AG20443 (cell line): ENCODE data around the gene RAD51B.
"Not testable (repeated sequence)": the region's sequence is repeated elsewhere in the genome, so short reads cannot be mapped to it uniquely, and the experiment has no call there.

ENCODE experiments used
- DNase-seq: peaks from one replicate; pipeline ENCODE4 v3.0.0; 2012; ENCODE audit warnings: low spot score, mixed read lengths

Gene RAD51B

DNA sequence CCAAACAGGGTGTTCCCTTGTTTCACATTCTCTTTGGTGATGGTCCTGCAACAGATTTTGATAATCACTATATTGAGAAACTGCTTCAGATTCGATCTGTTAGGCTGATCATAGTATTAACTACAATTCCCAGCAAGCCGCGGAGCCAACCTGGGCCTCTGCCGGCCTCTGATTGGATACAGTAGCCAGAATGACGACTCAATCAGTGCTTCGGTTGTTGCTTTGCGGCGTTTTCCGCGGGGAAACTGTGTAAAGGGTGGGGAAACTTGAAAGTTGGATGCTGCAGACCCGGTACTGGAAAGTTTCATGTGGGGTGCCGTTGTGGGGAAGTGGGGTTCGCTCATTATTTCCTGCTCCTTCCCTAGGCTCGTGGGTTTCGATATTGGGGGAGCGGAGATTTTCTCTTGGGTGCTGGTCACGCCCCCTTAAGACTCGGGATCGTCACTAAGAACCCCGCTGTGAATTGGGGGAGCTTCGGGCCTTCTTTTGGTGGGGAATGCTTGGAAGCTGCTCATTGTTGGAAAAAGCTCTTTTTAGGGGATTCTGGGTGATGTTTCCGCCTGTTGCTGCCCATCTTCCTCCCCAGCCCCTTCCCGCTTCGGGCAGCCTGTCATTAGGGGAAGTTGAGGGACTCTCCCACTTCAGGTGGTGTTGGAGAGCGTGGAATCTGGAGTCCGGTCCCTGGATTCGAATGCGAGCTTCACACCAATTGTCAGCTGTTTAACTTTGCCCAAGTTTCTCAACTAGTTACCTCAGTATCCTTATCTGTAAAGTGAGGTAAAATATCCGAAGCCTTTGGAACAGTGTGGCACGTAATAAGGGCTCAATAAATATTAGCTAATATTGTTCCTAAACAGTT, at the start of gene RAD51B:
Gene RAD51B, plus strand, starts transcription at position 217 of the 859 bp plus-strand sequence.
- DNase-seq: peak; percentile 93

DNA sequence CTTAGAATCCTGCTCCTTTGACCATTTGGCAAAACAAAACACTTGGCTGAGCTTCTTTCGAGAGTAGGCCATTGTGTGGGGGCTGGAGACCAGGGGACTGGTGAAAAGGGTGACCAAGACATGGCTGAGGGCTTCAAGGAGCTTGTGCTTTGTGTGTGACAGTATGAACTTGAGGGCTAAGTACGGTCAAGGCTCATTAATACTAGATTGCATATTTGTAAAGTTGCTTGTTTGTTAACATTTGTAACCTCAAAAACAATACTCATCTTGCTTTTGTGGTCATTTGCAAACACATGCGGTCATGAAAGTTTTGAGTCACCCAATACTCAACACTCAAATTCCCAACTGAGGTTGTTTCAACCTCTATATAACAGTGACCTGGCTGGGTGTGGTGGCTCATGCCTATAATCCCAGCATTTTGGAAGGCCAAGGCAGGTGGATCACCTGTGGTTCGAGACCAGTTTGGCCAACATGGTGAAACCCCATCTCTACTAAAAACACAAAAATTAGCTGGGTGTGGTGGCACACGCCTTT, 45.7 kb upstream of the RAD51B start:
- DNase-seq: no peak

DNA sequence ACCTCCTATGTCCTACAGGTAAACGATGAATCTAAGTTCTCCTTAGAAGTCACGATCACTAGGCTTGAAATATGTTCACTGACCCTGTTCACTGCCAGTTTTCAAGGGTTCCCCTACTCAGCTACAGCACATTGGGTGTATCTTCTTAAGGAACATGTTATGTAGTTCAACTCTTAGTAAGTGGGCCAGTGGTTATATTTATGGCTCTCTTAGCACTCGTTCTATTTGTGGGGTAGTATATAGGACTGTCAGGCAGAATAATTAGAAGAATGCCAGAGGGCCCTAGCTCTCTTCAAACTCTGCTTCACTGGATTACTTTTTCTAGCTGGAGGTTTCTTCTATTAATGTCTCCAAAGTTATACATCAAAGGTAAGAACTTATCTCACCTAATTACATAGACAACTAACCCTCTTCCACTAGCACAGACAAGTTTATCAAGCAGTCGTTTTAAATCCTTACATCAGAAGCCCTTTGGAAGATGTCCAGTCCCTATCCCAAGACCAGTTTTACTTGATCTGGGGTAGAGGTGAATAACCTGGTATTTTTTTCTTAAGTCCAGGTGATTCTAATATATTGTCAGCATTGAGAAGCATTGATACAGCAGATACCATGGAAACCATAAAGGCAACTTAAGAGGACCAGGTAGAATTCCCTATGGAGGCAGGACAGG, 42.8 kb upstream of the RAD51B start:
- DNase-seq: no peak

DNA sequence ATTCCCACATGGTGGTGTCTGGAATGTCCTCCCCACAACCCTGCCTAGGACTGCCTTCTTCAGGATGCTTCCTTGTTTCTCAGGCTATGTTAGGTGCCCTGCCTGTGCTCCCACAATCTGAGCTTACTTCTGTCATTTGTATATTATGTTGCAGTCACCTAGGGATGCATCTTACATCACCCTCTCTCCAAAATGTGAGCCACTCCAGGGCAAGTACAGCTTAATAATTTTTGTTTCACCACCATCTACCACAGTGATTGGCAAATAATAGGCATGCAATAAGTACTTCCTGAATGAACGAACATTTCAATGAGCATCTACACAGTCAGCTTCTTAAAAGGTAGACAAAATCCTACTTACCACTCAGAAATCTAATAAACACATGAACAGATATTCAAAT, 40.8 kb upstream of the RAD51B start:
- DNase-seq: no peak

DNA sequence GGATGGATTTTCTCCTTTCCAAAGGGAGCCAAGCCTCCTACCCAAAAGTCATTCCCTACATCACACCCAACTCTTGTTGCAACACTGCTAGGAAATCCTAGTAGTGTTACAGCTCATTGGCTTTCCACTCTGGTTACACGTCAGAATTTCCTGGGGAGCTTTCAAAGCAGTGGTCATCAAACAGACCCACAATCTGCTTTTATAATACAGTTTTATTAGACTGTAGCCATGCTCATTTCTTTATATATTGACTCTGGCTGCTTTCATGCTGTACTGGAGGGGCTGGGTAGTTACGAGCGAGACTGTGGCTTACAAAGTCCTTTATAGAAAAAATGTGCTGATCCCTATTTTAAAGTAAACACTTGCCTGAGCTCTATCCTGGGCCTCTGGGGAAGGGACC, 37.5 kb upstream of the RAD51B start:
- no peak for DNase-seq

DNA sequence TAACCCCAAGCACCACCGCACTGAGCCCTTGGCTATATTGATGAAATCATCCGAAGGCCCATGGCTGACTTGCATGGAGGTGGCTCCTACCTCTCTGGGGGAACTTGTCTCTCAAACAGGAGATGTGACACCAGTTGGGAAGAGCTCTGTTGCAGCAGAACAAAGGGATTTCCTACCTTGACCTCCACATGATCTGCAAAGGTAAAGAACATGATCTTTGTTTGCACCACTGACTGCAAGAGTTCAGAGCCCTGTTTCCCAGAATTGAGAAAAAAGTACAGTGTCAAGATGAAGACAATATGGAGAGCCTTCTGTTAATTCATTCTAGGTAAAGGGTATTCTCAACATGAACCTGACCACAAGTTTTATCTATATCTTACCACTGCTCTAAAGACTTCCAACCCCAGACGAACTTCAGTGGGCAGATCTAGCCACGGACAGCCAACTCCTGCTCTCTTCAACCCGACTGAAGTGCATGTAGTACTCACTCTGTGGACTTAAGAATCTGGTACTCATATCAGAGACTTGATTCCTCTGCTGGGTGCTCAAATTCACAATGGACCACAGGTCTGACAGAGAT, 35.2 kb upstream of the RAD51B start:
- DNase-seq: no peak

DNA sequence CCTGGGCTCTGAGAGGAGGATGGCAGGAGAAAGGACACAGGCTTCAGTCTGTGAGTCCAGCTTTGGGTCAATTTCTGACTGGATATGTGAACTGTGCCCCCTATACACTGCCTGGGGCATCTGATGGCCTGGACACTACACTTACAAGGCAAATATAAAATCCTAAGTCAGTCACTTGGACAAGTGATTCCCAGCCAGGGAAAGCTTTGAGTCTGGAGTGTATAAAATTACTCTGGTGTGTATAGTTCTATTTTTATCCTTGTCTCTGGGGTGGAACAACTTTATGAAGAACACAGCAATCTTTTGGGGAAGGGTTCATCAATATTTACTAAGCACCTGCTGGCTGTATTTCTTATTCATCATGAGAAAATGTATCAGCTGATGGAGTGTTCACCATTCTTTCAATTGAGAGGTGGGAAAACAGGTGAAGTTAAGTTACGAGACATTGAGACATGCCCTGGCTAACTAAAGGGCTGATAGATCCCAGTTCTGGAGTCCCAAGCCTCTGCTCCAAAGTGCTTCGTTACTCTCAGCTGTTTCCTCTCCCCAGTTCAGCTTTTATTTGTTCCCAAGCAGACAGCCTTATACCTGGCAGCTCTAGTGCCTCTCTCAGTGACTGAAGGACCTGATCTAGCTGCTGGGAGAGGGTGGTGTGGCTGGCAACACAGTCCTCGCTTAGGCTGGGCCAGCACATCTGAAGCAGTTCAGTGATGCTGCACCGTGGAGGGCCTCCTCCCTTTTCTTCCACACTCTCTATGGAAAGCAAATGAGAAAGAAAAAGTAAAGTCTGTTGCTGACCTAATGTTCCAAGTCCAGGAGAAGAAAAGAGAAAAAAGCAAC, 34.1 kb upstream of the RAD51B start:
- no peak for DNase-seq

DNA sequence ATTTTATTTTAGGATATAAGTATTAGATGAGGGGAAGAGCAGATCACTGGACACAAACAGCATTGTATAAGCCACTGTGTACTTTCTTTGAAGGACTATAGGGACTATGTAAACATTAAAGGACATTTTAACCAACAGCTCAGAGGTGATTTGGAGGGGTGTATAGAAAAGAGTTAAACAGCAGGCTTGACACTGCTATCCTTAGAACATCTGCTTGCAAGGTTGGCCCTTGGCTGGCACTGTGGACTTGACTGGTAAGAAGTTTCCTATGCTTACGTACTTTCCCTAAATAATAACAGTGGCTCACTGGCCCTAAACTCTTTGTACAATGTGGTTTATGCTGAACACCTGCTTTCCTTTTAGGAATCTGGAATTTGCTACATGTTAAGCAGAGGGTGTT, 31.9 kb upstream of the RAD51B start:
- DNase-seq: no peak

DNA sequence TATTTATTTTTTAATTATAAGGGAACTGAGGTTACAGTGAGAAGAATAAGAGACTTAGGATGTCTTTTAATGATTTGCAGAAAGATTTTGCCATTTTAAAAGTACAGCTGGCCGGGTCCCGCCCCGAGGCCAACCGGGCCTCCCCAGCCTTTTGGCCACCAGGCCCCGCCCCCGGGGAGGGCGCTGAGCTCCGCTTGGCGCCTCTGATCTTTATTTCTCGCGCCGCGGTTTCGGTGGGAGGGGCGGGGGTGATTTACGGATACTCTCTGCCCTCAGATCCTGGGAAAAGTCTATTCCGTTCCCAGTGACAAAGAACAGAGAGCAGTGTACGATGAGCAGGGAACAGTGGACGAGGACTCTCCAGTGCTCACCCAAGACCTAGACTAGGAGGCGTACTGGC, 20.8 kb upstream of the RAD51B start:
- no peak for DNase-seq

DNA sequence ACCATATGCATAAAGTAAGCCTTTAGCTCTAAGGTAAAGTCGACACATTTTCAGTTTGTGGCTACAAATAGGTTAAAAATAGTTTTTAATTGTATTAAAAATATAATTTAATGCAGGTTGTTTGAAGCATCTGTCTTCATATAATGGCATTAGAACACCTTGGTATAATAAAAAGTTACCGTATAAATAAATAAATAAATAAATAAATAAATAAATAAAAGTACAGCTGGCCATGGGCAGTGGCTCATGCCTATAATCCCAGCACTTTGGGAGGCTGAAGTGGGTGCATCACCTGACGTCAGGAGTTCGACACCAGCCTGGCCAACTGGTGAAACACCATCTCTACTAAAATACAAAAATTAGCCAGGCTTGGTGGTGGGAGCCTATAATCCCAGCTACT, 18.8 kb upstream of the RAD51B start:
- no peak for DNase-seq

DNA sequence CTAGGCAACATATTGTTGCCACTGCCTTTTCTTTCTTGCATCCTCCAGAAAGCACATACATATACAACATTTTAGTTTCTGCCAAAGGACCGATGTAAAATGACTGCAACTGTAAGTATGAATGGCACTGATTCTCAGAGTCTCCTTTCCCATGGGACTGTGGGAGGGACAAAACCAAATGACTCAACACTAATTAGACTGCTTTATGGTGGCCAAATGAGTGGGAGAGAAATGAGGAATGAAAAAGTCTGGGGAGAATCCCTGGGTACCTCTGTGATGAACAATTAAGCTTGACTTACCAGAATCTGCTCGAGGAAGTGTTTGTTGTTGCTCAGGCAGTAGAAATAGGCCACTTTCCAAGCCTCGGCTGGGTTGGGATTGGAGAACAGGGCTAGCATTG, 13.3 kb upstream of the RAD51B start:
- DNase-seq: peak; percentile 42

DNA sequence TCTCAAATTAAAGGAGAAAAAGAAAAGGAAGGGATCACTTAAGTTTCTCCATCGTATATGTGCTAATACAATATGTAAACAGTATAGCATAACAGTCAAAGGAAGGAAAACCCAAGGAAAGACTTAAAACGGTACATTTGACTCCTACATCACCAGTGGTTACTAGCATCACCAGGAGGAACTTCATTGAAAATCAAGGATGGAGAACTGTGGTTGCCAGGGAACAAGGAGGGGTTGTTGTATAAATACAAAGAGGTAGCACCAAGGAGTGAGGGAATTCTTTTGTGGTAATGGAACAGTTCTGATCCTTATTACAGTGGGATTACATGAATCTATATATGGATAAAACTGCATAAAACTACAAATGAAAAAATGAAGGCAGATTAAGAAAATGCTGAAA, 4.8 kb upstream of the RAD51B start:
- no peak for DNase-seq

DNA sequence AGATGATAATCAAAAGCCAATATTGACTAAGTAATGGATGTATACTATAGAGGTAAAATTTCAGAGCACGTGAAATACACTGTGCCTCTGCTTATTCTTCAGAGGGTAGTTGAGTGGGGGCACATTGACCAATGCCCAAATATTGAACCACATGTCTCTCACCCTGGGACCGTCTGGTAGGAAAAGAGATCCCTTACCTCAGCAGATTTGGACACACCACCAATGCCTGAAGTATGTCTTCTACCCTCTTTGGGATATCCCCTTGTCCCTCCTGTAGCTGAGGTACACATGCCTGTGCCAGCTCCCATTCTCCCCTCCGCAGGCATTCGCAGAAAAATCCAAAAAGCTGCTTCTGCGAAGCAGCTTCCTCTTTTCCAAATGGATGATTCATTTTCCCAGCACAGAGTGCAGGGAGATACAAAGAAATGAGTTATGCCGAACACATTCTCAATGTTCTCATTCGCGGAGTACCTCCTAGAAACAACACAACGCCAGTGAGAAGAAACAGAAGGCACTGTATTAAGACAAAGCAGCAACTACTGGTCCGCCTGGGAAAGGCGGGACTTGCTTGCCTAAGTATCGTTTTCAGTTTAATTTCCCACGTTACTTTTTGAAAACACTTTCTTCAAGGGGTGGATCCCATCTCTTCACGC, 3.9 kb upstream of the RAD51B start:
- peak; percentile 40 for DNase-seq

DNA sequence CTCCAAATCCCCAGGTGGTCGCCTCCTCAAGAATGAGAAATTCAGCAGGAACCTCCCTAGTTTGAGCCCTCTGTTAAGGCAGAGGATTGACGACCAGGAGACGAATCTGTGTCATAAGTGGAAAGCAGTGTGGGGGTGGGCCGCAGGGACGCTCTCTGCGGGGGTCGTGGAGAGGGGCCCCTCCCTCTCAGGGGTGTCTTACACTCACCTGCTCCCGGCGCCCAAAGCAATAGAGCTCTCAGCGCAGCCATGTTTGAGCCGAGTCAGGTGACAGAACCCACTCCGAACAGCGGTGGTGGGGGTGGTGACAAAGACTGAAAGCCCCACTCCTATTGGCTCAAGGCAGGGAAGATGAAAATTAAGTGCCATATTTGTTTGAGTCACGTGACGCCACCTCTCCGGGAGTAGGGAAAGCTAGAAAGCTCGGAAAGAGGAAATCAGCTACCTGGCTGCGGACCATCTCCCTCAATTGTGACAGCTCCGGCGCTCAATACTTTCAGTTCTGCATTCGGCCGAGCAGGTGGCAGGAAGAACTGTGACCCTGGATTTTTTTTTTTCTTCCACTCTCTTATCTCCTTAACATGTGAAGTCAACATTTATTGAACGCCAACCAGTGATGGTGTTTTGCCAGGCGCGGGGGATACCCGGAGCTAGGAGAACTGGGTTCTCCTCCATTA, 3.1 kb upstream of the RAD51B start, which contains the start of gene ZFYVE26:
Gene ZFYVE26, minus strand, starts transcription at position 265 of the 677 bp plus-strand sequence. CDS start 627 bp downstream, outside the sequence.
- DNase-seq: peak; percentile 95

DNA sequence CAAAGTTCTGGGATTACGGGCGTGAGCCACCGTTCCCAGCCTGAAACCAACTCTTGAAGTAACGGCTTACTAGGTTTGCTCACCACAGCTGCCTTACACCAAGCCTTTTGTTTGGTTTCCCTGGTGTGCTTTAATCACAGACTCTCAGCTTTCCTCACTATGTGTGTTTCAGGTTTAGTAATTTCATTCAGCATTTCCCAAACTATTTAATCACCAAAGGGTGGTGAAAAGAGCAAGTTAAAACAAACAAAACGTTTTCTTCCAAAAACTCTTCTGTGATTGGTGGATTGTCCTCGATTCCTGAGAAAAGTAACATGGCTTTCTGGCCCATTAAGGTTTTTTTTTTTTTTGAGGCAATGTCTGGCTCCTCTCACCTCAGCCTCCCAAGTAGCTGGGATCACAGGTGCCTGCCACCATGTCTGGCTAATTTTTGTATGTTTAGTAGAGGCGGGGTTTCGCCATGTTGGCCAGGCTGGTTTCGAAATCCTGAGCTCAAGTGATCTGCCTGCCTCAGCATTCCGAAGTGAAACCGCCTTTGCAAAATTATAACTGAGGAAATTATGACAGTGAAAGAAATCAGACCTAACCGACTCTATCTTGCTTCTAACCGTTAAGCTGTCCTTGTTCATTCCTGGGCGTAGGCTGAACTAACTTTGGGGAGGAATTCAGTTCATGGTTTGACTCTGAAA, 1.7 kb upstream of the RAD51B start:
- DNase-seq: no peak

DNA sequence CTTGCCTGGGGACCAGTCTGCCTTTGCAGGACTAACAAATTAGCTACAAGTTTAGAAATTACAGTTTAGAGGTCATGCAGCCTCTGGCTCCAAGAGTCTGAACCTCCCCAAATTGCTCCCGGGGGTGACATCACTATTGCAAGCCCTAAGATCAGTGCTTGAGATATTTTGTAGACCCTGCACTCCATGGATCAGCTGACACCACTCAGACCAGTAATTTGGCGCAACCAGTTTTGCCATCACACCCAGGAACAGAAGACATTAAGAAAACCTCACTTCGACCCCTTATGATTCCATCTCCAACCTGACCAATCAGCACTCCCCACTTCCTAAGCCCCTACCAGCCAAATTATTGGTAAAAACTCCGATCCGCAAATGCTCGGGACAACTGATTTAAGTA, 1.1 kb upstream of the RAD51B start:
- not testable (repeated sequence) for DNase-seq

DNA sequence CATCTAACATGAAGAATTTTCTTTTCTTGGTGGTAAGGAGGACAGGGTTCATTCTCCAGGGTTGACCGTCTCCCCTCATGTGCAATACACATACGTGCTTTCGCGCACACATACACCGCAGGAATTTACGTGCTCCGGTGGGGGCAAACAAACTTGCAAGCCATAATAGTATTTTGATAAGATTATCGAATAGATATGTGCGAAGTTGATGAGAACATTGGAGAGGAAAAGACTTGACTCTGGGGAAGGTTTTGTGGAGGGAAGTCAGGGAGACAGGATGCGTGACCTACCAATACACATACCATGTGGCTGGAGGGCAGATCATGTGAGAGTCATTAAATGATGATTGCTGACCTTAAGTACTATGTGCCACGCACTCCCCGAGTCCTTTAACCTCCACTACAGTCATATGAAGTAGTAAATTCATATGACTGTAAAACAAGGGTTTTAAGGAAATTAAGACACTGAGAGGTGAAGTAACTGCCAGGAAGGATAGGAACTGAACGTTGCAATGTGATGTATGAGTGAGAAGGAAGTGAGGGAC, 921 bp downstream of the RAD51B start:
- DNase-seq: peak; percentile 44

DNA sequence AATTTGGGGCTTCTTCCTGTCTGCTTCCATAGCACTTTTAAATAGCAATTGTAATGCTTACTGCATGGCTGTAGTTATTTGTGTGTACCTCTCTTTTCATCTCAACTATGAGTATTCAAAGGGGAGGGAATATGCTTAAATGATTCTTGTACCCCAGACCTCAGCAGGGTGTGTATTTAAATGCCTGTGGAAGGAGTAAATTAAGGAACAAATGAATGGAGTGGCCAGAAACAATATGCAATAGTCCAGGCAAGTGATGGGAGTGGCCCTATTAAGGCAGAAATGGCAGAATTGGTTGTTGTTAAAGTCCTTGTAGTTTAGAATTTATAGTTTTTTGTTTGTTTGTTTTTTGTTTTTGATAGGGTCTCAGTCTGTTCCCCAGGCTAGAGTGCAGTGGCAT, 1.5 kb downstream of the RAD51B start:
- DNase-seq: no peak

DNA sequence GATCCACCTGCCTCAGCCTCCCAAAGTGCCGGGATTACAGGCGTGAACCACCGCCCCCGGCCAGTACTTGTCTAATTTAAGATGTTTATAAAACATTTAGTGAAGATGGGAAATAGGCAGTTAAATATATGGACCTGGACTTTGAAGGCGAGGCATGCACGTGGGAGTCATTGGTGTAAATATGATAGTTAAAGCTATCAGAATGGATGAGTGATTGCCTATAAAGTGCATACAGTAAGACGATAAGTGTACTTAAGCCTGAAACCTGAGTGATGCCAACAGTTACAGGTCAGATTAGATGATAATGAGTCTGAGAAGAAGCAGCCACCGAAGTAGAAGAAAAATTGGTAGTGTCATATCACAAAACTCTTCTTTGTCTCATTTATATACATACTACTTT, 11.5 kb downstream of the RAD51B start:
- DNase-seq: no peak

DNA sequence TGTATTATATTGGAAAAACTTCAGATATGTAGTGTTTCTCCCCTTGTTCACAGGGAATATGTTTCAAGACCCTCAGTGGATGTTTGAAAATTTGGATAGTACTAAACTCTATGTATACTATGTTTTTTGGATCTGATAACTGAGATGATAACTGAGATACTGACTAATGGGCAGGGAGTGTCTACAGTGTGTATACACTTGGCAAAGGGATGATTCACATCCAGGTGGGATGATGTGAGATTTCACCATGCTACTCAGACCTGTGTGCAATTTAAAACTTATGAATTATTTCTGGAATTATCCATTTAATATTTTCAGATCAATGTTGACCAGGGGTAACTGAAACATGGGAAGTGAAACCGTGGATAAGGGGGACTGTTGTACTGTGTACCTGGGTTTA, 13.8 kb downstream of the RAD51B start:
- no peak for DNase-seq
